LHCN-M2 (cell line): ENCODE measurements around the gene AP1G2. TPM values are rescaled to one million over a fixed set of nuclear protein-coding genes. Genes with fewer than 3 reads are reported as not detected.

ENCODE experiments used
- DNase-seq: peaks from one replicate; pipeline ENCODE4 v3.0.0-alpha.2; 2012; ENCODE audit warnings: low read depth
- total RNA-seq: library from RNA; depleted of rRNA; stranded (reverse); fragments of >200 nt; gene quantifications from 2 replicates; pipeline ENCODE4 v1.2.3, GENCODE V29; 2014; rRNA removed

The AP1G2 gene
- total RNA-seq, 1 experiment from 2014 or later, result 11.7 TPM

DNA sequence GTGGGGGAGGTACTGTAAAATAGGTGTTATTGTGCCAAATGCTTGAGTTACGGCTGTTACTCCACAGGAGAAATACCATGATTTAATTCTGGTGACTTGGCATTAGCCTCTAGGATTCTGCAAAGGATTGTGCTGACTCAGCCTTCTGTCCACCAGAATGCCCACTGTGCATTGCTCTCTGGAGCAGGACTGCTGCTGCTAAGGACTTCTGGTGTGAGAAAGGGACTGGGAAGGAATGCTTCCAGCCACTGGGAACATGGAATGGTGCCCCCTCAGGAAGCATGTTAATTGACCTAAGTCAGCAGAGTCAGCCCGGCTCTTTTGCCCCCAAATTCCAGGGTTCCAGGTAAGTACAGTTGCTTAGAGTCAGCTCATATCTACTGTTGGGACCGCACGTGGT, 48.9 kb downstream of the AP1G2 start:
- no peak for DNase-seq

DNA sequence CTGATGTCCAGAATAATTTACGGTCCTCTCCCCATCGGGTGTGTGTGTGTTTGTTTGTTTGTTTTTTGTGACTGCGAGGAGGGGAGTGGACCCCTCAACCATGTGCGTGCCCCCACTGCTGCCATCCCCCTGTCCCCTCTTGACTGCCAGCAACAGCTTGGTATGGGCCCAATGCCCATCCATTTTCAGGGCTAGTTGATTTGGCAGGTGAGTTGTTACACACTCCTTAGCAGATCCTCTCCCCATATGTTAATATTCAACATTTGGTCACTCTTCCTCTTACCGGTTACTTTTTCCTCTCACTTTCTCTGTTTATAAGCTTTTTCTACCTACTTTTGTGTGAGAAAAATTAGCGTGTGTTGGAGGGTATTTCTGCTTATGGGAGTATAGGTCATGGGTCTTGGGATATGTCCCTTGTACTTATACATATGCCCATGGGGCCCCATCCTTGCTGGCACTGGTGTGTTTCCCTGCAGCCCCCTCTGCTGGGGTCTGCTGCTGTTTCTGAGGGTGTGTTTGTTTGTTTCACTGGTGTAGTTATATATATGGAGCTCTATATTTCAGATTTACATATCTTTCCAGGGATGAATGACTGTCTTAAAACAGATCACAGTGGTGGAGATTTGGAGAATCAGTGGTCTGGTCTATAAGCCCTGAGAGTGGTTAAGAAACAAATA, 49.8 kb downstream of the AP1G2 start:
- DNase-seq, result no peak

DNA sequence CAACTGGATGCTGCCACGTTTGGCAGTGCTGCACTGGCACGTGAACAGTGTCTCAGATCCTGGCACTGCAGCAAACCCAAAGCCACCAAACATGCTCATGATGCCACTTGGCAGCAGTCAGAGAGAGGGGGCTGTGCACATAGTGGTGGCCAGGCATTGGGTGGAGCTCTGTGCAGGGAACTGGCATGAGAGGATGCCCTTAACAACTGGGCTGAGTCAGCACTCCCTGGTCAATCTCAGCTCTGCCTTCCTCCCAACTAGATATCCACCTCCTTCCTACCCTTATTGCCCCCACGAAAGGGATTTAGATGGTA, 53.0 kb downstream of the AP1G2 start:
- DNase-seq, result no peak

DNA sequence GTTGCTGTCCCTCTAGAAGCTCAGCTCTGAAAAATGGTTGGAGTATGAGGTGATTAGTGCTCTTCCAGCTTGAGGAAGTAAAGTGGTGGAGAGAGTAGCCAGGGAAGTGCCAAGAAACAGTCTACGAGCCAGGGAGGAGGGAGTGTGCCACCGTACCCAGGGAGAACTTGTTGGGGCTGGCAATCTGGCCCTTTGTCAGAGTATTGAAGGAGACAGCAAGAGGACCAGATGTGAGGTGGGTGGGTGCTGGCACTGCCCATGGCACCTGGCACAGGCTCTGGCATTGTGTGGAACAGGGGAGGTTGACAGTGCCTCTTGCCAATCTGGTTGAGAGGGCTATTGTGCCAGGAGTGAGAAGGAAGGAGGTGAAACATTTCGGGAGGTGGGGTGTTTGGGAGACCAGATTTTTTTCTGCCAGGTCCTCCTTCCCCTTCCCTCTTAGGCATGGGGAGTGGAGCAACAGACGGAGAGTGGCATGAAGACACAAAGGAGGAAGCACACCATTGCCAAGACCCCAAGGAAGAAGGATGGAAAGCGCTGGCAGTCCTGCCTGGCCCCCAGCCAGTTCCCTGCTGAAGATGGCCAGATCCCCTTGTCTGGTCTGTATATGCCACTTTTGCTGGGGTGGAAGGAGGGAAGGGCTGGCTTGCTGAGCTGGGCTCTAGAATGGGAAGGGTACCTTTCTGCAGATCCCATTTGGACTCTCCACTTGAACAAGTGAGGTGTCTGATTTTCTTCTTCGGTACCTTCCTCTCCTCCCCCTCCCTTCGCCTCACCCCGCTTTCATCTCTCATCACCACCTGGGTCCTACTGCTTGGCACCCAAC, 53.6 kb downstream of the AP1G2 start:
- no peak for DNase-seq

DNA sequence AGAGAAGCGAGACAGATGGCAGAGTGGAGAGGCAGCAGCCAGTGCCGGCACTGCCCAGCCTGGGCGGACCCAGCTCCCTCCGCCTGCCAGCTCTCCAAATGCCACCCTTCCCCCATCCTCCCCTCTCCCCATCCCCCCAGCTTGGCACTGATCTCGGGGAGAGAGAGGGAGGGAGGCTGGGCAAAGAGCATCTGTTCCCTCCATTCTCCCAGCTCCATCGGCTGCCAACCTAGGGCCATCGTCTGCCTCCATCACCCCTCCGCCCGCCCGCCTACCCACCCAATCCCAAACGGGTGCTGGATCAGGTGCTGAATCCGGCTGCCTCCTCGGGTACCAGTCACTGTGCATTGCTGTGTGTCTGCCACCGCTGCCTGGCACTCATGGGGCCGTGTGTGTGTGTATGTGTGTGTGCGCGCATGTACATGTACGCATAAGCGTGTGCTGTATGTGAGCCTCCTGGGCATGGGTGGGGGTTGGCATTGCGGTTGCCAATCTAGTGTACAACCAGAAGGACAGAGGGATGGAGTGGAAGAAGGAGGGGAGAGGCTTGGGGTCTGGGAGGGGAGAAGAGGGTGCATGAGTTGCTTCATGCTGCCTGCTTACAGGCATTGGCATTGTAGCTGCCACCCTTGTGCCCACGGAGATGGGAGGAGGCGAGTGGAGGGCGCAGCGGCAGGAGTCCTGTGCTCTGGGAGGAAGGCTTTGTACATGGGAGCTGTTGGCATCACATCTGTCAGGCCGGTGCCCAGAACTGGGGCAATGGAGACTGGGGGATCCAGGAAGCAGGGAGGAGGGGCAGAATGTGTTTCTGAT, 54.4 kb downstream of the AP1G2 start:
- no peak for DNase-seq

DNA sequence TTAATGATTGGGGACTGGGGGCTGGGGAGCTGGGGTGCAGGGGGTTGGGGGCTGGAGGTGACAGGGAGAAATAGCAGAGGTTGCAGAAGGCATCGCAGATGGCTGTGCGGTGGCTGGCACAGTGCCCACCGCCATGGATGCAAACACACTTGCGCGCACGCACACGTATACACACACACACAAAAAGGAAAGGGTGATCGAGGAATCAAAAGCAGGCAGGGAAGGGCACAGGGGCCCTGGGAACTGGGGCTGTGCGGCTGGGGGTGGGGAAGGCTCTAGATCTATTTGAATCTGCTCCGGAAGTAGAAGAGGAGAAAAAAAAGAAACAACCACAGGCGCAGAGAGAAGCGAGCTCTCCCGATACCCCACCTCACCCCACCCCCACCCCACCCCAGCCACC, 55.4 kb downstream of the AP1G2 start:
- DNase-seq, result no peak

Other genes starting within 250 kb of the AP1G2 start
- gene PABPN1, start 246.3 kb downstream of the AP1G2 start, total RNA-seq, result 86.7 and 92.7 TPM in 2 replicates
- gene SLC22A17, start 214.9 kb downstream of the AP1G2 start, total RNA-seq, result 13.5 and 16.0 TPM in 2 replicates
- gene EFS, start 202.6 kb downstream of the AP1G2 start, total RNA-seq, result not detected in 2 replicates
- not detected in 2 replicates for gene IL25, start 195.0 kb downstream of the AP1G2 start, total RNA-seq
- not detected in 2 replicates for gene CMTM5, start 190.7 kb downstream of the AP1G2 start, total RNA-seq
- gene MYH6, start 159.5 kb downstream of the AP1G2 start, total RNA-seq, result not detected in 2 replicates
- 0.06 and 0.17 TPM in 2 replicates for gene MYH7, start 132.1 kb downstream of the AP1G2 start, total RNA-seq
- gene NGDN, start 98.1 kb downstream of the AP1G2 start, total RNA-seq, result 37.1 and 41.3 TPM in 2 replicates
- 0.29 and 0.32 TPM in 2 replicates for gene ZFHX2, start 16.0 kb downstream of the AP1G2 start, total RNA-seq
- gene THTPA, start 11.5 kb downstream of the AP1G2 start, total RNA-seq, result 17.4 and 25.6 TPM in 2 replicates
- not detected in 2 replicates for gene JPH4, start 11.0 kb upstream of the AP1G2 start, total RNA-seq
- 1.0 and 2.4 TPM in 2 replicates for gene DHRS2, start 68.6 kb upstream of the AP1G2 start, total RNA-seq